ENCODE measurements around the gene CBLIF.

- TF ChIP-seq CTCF (IDR thresholded peaks at IDR 0.05; ENCODE audit: low read depth, low read length) (no peak), MAX (IDR thresholded peaks at IDR 0.05; ENCODE audit: low read depth, low read length) (no peak), POLR2A (IDR thresholded peaks at IDR 0.05; ENCODE audit: extremely low read depth, insufficient read length) (no peak)
Measured at GRCh38 chr11:59787255-59787588, 58.1 kb downstream of the CBLIF start.
